AG09309 (cell line): ENCODE results near the gene FOXC1.

Source experiments
- DNase-seq: peaks from one replicate; pipeline ENCODE4 v3.0.0-alpha.2; 2010; ENCODE audit warnings: low read depth
- H3K4me3 ChIP-seq: 2 replicates; pipeline ENCODE4 v1.5.1; 2011; ENCODE audit warnings: mild to moderate bottlenecking, low read depth, low read length, moderate library complexity; ENCODE audit not compliant: control insufficient read depth
- TF ChIP-seq, protein P1 (sequence below): IDR thresholded peaks from 2 replicates; pipeline ENCODE4 v1.5.1; 2011; ENCODE audit warnings: mild to moderate bottlenecking, low read depth, low read length, inconsistent platforms; ENCODE audit not compliant: insufficient read depth, control insufficient read depth; ENCODE audit errors: missing control alignments

Gene FOXC1

DNA sequence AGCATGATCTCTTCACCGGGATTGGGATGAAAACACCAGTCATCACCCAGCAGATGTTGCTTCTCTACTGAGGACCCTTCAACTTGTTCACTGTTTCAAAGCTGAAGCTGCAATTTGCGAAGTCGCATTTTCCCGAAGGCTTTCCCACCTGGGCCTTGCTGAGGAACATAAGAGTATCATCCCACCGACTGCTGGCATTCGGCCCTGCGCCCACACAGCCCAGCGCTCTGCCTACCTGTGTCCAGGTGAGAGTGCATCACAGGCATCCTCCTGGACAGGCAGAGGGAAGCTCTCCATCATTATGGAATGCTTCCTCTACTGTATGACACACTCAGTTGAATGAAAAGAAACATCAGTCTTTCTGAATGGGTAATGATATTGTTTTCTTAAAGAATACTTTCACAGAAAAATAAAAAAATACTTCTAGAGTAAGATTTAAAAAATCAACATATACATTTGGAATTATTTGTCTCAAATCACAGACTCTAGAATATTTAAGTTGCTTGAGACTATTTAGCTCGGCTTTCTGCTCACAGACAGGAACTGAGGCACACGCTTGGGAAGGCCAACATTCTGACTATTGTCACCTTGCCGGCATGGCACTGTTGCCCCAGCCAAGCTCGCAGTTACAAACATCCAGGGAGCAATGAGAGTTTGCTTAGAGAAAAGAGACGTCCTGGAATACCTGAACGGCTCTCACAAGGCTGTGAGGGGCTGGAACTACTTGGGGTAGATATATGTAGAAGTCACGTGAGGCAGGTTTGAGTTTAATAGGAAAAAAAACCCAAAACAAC lies 48.7 kb downstream of the FOXC1 start:
- H3K4me3 ChIP-seq = no peak overlapping the region
- TF ChIP-seq, protein P1, sequence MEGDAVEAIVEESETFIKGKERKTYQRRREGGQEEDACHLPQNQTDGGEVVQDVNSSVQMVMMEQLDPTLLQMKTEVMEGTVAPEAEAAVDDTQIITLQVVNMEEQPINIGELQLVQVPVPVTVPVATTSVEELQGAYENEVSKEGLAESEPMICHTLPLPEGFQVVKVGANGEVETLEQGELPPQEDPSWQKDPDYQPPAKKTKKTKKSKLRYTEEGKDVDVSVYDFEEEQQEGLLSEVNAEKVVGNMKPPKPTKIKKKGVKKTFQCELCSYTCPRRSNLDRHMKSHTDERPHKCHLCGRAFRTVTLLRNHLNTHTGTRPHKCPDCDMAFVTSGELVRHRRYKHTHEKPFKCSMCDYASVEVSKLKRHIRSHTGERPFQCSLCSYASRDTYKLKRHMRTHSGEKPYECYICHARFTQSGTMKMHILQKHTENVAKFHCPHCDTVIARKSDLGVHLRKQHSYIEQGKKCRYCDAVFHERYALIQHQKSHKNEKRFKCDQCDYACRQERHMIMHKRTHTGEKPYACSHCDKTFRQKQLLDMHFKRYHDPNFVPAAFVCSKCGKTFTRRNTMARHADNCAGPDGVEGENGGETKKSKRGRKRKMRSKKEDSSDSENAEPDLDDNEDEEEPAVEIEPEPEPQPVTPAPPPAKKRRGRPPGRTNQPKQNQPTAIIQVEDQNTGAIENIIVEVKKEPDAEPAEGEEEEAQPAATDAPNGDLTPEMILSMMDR = no peak
- DNase-seq = no peak

DNA sequence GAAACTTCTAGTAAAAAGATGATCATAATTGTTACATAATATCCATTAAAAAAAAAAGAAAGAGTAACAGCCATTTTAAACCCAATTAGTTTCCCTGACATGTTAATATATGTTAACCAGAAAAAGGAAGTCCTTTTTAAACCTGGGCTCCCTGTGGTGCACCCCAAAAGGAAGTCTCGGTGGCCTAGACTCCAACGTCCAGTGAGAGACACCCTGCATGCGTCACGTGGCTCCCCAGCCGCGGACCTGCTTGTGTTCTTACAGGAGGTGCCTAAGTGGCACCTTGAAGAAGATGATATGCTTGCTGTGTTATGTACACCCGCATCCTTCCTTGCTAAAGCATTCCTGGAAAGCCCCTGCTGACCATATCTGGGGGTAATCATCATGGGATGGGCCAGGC lies 50.1 kb downstream of the FOXC1 start:
- TF ChIP-seq, protein P1 = no peak
- H3K4me3 ChIP-seq = no peak overlapping the region
- DNase-seq = no peak

DNA sequence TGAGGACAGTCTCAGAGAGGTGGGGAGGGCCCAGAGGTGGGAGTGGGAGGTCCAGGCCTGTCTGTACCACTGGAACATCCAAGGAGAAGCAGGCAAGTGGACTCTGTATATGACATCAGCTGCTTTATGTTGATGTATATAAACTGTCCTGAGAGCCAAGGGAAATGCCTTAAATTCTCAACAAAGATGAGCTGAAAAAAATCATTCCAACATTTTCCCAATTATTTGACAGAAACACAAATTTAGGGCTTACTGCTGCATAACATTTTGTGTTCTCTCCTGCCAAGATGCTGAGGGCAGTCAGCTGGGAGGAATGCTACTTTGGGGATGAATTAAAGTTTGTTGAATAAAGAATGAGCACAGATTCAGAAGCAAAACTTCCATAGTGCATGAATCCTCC lies 52.8 kb downstream of the FOXC1 start:
- H3K4me3 ChIP-seq = no peak overlapping the region
- DNase-seq = no peak
- TF ChIP-seq, protein P1 = no peak
